ENCODE measurements around the gene LRRC49.
"Not testable (repeated sequence)": the region's sequence is repeated elsewhere in the genome, so short reads cannot be mapped to it uniquely, and the experiment has no call there.

Gene LRRC49

GRCh38 chr15:71043373-71043772 is 150.7 kb downstream of the LRRC49 start:
- peak; percentile 98 for DNase-seq (ENCODE audit: low read depth)
- H3K4me3 ChIP-seq (ENCODE audit: low read length), result no peak overlapping the region
- TF ChIP-seq, protein P1, sequence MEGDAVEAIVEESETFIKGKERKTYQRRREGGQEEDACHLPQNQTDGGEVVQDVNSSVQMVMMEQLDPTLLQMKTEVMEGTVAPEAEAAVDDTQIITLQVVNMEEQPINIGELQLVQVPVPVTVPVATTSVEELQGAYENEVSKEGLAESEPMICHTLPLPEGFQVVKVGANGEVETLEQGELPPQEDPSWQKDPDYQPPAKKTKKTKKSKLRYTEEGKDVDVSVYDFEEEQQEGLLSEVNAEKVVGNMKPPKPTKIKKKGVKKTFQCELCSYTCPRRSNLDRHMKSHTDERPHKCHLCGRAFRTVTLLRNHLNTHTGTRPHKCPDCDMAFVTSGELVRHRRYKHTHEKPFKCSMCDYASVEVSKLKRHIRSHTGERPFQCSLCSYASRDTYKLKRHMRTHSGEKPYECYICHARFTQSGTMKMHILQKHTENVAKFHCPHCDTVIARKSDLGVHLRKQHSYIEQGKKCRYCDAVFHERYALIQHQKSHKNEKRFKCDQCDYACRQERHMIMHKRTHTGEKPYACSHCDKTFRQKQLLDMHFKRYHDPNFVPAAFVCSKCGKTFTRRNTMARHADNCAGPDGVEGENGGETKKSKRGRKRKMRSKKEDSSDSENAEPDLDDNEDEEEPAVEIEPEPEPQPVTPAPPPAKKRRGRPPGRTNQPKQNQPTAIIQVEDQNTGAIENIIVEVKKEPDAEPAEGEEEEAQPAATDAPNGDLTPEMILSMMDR (IDR thresholded peaks at IDR 0.05; ENCODE audit: insufficient read depth, low read depth, low read length, missing control alignments), result no peak

DNA sequence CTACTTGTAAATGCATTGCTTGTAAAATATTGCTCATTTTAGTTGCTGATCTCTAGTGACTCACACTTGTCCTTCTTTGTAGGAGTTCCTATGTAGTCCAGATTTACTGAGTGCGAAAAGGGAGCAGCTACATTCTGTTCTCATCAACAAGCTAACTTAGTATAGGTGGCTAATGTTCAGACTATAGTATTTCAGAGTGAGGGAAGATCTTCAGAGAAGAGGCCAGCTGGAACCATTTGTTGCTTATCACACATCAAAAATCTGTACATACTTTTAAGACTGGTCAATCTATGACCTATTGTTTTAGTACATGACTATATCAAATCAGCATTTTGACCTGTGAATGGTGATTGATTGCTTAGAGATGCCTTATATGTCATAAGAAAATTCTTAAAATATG is 151.4 kb downstream of the LRRC49 start:
- peak; percentile 79 for DNase-seq (ENCODE audit: low read depth)
- TF ChIP-seq, protein P1 (IDR thresholded peaks at IDR 0.05; ENCODE audit: insufficient read depth, low read depth, low read length, missing control alignments), result no peak
- no peak overlapping the region for H3K4me3 ChIP-seq (ENCODE audit: low read length)

DNA sequence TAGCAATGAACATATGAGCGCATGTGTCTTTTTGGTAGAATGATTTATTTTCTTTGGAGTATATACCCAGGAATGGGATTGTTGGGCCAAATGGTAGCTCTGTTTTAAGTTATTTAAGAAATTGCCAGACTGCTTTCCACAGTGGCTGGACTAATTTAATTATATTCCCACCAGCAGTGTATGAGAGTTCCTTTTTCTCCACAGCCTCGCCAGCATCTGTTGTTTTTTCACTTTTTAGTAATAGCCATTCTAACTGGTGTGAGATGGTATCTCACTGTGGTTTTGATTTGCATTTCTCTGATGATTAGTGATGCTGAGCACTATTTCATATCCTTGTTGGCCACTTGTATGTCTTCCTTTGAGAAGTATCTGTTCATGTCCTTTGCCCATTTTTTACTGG is 153.5 kb downstream of the LRRC49 start:
- H3K4me3 ChIP-seq (ENCODE audit: low read length); DNase-seq (ENCODE audit: low read depth): not testable (repeated sequence)

DNA sequence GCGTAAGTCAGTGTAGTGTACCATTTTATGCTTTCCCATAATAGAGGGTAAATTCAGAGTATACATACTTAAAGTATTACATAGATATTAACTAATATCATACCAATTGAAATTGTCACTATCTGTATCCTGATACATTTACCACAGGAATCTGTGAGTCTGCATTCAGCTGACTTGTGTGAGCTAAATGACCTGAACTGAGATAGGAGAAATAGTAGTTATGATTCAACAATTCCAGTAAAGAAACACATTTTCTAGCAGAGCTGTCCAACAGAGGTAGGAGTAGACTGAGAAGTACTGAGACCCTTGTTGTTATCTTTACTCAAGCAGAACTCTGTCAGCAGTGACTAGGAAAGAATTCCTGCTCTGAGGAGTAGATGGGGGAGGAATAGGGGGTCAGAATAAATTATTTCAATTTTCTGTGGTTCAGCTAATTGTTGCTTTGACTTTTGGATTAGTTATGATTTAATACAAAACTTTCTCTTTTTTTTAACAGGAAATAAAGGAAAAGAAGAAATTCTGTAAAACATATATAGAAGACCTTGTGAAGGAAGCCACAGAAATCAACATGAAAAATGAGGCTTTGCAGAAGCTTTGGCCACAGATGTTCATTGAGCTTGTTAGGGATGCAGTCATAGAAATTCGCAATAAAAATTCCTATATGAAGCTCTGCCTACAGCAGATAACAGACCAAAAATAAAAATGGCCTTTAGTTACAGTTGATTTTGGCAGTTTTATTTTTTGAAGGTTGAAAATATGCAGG is 156.5 kb downstream of the LRRC49 start:
- no peak overlapping the region for H3K4me3 ChIP-seq (ENCODE audit: low read length)
- peak; percentile 80 for DNase-seq (ENCODE audit: low read depth)
- TF ChIP-seq, protein P1 (IDR thresholded peaks at IDR 0.05; ENCODE audit: insufficient read depth, low read depth, low read length, missing control alignments), result no peak

DNA sequence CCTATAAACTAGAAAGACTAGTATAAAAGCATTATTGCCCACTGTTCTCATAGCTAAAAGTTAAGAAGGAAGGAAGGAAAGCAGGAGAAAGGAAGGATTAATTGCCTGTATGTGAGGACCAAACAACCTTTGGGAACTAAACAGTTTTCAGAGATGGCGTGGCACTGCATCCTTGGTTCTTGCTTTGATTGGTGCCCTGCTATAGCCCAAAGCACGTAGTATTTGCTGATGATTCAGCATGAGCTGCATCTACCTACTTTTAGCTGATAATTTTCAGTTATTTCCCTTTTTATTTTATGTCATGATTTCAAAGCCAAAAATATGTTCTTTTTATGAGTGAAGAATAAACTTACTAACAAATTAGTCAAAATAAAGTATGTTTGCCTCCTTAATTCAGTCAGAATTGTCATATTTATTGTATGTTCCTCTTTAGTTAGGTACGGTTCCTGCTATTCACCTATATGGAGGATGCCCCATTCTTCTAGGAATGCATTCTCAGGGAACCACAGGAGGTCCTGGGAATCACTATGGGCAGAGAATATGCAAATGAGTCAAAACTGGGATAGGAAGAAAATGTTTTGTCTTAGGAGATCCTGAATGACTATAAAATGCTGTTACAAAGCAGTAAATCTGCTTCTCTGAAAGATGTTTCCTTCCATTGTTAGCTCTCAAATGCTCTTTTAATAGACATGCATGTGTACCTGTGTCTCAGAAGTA is 157.2 kb downstream of the LRRC49 start:
- DNase-seq (ENCODE audit: low read depth), result peak; percentile 52
- H3K4me3 ChIP-seq (ENCODE audit: low read length), result no peak overlapping the region
- TF ChIP-seq, protein P1 (IDR thresholded peaks at IDR 0.05; ENCODE audit: insufficient read depth, low read depth, low read length, missing control alignments), result no peak

DNA sequence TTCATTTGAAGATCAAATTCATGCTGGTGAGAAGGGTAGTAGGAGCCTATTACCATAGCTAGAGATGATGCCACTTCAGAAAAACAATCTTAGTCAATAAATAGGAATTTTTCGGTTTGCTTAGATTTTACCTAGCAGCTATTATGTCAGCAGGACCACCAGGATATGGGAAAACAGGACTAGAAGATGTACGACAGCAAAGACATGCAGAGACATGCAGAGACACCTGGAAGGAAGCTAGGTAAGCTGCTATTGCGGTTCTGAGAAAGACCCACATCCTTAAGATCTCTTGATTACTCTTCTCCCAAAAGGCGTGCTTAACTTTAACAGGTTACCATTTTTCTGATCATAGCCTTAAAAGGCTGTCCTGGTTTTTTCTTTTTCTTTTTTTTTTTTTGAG is 157.8 kb downstream of the LRRC49 start:
- TF ChIP-seq, protein P1 (IDR thresholded peaks at IDR 0.05; ENCODE audit: insufficient read depth, low read depth, low read length, missing control alignments), result no peak
- DNase-seq (ENCODE audit: low read depth), result peak; percentile 83

DNA sequence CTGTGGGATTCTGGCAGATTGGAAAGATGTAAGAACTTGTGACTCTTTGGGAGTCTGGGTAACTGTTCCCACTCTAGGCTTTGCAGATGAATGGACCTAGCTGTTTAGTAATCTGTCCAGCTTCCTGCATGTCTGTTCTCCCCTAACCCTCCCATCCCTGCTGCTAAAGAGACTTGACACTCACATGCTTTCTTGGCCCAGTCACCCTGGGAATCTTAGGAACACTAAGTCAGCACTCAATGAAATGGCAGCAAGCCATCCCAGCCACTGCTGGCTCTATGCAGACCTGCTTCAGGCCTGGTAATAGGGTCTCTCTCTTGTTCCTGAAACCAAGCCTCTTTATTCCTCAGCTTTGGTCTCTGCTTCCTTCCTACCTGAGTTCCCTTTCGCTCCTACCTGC is 158.9 kb downstream of the LRRC49 start:
- no peak overlapping the region for H3K4me3 ChIP-seq (ENCODE audit: low read length)
- peak; percentile 32 for DNase-seq (ENCODE audit: low read depth)
- TF ChIP-seq, protein P1 (IDR thresholded peaks at IDR 0.05; ENCODE audit: insufficient read depth, low read depth, low read length, missing control alignments), result no peak

More for the DNA sequence above, 157.8 kb downstream of the LRRC49 start:
- H3K4me3 ChIP-seq (ENCODE audit: low read length), result no peak overlapping the region

Measured in epithelial cell of esophagus (primary cell).